Measurements from ENCODE around the gene ILKAP. TPM values are rescaled to one million over a fixed set of nuclear protein-coding genes. Genes with fewer than 3 reads are reported as not detected.

The ILKAP gene
- total RNA-seq, 2 experiments from 2014 or later: 55.3 to 56.6 TPM

Other genes with a start within 250 kb of the ILKAP start
- 10 to 100 TPM; 63.7 to 64.5 TPM for gene UBE2F, start 236.7 kb downstream of the ILKAP start, total RNA-seq
- 10 to 100 TPM; 87.1 to 88.0 TPM for gene SCLY, start 142.7 kb downstream of the ILKAP start, total RNA-seq
- under 1 TPM; 0.04 TPM for gene ESPNL, start 103.4 kb downstream of the ILKAP start, total RNA-seq
- gene KLHL30, start 65.0 kb downstream of the ILKAP start, total RNA-seq: not detected
- under 1 TPM; 0.08 to 0.21 TPM for gene ERFE, start 44.7 kb downstream of the ILKAP start, total RNA-seq
- 1 to 10 TPM; 6.0 TPM for gene HES6, start 36.3 kb upstream of the ILKAP start, total RNA-seq
- 10 to 100 TPM; 12.6 to 14.0 TPM for gene PER2, start 84.9 kb upstream of the ILKAP start, total RNA-seq
- 10 to 100 TPM; 14.2 to 16.3 TPM for gene TRAF3IP1, start 116.8 kb upstream of the ILKAP start, total RNA-seq
- 10 to 100 TPM; 41.8 to 46.5 TPM for gene ASB1, start 223.2 kb upstream of the ILKAP start, total RNA-seq